GM19324 (cell line): ENCODE results near the gene C15orf39.

Experiments
- ATAC-seq: cut with Tn5 transposase; IDR thresholded peaks from one replicate; pipeline ENCODE4 v1.9.1; 2021; ENCODE audit warnings: mild to moderate bottlenecking, moderate library complexity; ENCODE audit not compliant: unreplicated experiment, low FRiP score

Gene C15orf39

DNA sequence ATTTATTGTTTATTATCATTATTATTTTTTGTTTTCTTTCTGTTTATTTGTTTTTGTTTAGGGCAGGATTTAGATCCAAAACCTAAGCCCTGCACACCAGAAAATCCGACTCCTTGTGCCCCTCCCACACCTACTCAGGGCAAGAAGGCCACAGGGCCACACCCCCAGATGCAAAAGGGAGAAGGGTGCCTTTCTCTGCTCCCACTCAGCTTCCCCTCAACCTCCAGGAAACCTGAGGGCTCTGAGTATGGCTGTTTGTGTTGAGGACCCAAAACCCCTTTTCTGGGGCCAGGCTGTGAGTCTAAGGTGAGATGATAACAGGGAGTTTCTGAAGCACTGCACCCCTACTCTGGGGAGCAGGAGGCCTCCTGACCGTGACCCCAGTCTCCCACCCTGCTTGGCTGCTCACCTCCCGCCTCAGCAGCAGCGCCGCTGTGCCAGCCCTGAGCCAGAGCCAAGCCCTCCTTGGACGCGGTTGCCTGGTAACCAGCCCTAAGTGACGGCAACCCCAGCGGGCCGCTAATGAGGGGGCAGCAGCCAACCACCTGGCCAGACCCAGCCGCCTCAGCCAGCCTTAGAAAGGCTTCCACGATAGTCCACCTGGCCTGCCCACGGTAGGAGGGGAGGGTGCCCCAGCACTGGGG, 6.4 kb upstream of the C15orf39 start:
- no peak for ATAC-seq

DNA sequence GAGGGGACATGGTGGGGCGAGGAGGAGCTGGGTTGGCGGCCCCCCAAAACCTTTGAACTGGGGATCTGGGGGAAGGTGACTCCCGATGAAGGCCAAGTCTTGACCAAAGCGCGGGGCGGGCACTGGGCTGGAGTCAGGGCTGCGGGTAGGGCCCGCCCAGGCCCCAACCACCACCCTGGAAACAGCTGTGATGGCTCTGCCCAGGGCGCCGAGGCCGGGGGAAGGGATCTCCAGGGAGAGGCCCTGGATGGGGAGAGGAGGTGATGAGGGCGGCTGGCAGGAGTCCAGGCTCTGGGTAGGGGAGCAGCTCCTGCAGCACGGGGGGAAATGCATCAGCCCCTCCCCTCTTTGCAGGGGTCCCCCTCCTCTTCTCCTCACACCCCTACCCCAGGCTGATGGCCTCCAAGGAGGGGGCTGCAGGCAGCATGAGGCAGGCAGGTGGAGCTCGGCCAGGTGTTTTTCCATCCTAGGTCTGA, 5.9 kb upstream of the C15orf39 start:
- ATAC-seq, result no peak

DNA sequence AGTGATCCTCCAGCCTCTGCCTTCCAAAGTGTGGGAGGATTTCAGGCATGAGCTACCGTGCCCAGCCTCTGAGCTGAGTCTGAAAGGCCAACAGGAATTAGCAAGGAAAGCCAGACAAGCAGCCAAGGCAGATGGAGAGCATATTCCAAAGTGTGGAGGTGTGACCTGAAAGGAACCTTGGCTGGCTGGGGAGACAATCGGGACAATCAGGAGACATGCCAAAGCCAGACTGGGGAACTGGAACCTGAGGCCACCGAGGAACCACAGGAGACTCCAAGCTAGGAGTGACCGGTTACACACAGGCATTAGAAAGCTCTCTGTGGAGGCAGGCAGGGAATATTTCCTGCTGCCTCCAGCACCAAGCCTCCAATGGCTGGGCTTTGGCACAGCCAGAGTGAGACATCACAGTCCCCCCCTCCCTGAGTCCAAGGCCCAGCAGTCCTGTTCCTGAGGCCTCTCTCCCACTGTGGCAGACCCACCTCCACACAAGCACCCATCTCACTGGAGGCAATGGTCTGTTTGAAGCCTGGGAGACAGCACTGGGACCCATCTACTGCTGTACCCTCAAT, 4.5 kb upstream of the C15orf39 start:
- ATAC-seq, result no peak

DNA sequence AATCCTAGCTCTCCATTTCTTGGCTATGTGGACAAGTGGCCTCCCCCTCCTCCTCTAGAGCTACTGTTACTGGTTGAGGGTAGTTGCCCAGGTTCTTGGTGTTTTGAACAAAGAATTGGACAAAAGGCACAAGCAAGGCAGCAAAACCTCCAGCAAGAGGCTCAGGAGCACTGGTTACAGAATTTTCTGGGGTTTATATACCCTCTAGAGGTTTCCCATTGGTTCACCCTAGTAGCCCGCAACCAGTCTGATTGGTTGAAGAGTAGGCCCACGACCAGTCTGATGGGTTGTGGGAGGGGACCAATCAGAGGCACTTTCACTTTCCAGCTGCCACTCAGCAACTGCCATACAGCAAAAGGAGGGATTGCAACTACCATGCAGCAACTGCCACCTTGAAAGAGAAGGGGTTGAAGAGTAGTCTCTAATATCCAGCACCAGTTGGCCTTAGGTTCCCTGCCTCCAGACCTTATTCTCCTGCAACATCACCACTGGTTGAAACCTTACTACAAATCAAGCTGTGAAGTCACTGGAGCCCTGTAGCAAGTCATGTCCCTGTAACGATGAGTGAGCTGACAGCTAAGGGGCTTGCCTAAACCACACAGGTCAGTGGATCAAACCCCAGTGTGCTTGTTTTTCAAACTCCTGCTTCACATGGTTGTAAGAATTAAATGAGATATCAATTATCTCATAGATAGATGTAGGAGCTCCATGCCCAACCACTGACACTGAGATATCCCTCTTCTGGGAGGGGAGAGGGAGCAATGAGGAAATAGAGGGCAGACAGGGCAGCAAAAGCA, 2.9 kb upstream of the C15orf39 start:
- ATAC-seq, result no peak

DNA sequence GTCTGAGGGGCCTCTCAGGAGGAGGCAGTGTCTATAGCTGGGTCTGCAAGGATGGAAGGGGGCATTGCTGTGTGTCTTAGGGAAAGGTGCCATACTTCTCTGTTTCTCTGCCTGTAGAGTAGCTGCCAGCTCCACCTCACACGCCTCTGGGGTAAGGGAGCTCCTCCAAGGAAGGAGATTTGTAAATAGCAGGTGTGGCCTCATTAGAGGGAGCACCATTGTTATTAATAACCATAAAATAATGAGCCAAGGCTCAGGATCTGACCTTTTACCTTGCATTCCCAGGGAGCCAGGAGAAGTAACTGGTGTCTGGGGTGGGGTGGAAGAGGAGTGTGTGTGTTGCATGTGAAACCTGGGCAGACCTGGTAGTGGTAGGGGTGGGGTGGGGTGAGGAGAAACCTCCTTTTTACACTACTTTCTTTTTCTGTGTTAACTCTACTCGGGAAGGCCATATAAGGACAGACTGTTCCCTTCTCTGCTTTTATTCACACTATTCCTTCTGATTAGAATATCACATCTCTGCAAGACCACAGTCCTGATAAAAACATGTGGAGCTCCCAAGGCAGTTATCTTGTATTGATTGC, 2.2 kb upstream of the C15orf39 start:
- no peak for ATAC-seq

DNA sequence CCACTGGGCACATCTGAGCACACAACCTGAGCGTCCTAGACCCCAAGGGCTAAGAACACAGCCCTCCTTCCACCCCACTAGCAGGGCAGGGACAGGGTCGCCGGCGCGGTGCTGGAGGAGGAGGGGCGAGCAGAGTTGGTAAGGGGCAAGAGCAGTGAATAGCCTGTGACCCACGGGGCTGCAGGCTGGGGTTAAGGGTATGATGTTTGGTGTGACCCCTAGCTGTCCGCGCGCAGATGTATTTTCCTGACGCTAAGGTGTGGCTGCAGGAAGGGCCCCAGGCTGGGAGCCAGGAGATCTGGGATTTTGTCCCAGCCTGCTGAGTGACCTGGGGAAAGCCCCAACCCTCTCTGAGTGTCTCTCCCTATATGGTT, 1.3 kb upstream of the C15orf39 start:
- no peak for ATAC-seq

DNA sequence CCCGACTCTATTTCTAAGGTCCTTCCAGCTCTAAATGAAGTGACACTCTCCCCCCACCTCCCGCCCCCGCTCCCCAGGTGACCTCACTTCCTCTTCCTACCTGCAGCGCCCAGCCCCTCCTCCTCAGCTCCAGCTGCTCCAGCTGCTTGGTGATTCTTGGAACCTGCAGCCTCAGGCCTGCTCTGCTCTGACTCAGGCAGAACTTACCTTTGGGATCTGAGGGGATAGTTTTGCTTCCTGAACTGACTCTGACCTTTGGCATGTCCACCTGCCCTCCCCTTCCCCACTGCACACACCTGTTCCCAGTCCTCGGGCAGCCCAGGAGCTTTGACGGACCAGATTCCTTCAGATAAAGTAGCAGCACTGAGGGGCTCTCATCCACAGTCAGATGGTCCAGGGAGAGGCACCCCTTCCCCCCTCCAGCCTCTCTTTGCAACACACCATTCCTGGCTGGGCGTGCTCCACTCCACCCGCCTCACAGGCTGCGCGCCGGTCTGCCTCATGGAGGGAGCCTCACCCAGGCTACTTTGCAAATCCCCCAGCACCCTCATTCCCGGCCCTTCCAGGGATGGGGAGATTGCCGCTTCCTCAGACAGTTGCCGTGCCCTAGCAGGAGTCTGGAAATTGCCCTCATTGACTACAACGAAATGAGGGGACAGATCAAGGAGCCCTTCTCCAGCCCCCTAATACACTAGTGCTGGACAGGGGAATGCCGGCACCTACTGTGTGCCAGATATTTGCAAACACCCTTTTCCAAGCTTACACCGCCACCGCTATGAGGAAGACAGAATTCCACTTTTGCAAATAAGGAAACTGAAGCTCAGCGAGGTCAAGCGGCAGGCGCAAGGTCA, 692 bp upstream of the C15orf39 start:
- no peak for ATAC-seq

DNA sequence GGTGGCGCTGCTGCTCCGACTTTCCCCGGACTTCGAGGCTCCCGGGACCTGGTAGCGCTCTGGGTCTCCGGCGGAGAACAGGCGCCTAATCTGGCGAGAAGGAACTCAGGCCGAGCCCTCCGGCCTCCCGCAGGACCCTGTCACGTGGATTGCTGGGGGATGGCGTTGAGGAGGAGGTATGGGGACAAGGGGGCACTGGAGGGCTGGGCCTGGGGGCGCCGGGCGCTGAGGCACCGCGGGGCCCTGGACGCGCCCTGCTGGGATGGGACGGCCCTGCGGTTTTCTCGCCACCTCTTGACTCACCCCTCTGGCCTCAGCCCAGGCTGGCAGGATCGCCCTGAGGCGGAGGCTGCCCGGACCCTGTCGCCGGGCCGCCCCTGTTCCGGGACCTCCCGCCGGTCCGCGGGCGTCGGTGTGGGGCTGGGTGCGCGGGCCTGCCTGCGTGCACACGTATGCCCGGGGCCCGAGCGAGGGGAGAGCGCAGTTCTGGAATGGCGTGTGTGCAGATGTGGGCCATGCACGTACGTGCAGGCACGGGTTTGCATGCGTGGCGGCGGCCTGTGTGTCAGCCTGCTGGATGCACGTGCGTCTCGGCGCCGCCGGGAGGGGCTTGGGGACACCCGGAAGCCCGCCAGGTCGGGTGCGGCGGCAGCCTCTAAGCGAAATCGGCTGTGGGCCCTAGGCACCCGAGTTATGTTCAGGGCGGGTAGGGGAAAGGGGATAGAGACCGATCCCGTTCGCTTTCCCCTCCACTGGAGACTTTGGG, 752 bp downstream of the C15orf39 start:
- peak; percentile 31 for ATAC-seq

DNA sequence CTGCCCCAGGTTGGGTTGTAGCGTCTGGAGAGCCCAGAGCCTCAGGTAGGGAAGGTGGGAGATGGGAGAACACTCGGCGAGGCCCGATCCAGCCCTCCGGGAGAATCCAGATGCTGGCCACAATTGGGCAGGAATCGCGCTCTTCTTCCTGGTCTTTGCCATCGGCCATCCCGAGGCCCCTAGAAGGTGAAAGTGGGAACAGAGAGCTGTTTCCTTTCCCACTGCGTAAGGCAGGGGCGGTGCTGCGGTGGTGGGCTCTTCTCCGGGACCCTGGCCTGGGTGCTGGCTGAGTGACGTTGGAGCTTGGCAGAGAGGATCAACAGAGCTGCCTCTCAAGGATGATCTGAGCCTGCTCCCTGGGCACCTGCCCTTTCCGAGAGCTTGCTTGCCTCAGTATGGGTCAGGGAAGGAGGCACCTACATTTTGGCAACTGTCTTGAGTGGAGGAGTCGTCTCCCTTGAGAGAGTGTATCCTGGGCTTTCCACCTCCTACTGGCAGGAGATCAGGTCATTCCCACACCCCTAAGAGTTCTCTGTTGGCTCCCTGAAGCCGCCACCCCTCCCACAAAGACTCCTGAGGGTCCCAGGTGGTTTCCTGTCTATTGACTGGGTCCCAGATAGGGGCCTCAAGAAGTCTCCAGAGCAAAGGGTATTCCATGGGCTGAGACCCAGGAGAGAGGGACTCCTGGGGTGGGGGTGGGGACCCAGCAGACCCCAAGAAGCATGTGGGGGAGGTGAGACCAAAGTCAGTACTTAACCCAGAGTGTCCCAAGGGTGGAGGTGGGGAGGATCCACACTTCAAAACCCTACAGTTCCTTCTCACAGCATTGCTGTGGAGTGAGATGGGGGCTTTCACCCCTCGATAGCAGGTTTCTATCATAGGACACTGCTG, 1.6 kb downstream of the C15orf39 start:
- no peak for ATAC-seq

DNA sequence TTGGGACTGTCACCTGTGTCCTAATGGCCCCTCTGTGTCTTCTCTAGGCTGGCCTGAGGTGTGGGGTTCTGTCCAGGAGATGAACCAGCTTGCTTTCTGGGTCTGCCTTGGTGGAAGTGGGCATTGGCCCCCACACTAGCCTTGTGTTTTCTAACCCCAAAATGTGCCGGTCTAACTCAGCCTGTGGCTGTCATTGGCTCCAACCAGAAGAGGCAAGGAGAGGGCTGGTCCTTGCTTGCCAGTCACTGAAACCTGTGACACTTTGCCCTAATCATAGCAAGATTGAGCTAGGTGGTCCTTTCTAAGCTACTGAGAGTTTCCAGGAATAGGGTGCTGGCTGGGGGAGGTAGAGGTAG, 2.2 kb downstream of the C15orf39 start:
- no peak for ATAC-seq

DNA sequence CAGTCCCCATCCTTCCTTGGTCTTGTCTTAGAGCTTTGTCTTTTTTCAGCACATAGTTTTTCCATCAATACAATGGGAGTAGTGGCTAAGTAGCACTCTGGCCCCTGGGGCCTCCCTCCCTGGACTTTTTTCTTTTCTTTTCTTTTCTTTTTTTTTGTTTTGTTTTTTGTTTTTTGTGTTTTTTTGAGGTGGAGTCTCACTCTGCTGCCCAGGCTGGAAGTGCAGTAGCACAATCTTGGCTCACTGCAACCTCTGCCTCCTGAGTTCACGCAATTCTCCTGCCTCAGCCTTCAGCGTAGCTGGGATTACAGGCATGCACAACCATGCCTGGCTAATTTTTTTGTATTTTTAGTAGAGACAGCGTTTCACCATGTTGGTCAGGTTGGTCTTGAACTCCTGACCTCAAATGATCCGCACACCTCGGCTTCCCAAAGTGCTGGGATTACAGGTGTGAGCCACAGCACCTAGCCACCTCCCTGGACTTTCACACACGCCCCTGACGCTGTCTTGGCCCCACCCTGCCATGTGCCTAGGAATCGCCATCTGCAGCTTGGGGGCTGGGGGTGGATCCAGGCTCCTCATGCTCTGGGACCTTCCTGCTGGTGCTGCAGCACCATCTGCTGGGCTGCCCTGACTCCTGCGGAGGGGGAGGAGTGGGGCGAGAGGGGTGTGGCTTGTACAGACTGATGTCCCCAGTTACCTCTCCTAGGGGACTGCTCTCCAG, 2.8 kb downstream of the C15orf39 start:
- ATAC-seq, result no peak

DNA sequence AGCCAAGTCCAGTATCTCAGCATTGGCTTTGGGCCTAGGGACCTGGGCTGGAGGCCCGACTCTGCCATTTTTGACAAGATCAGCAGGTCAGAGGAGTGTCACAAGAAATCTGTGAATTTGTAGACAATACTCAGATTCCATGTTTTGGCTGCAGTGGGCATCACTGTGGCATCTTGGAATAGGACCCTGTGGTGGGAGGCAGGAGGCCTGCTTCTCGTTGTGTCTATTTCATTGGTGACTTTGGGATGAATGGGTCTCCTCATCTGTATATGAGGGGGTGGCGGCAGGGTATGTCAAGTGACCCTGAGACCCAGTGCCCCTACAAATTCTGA, 3.3 kb downstream of the C15orf39 start:
- ATAC-seq, result no peak

DNA sequence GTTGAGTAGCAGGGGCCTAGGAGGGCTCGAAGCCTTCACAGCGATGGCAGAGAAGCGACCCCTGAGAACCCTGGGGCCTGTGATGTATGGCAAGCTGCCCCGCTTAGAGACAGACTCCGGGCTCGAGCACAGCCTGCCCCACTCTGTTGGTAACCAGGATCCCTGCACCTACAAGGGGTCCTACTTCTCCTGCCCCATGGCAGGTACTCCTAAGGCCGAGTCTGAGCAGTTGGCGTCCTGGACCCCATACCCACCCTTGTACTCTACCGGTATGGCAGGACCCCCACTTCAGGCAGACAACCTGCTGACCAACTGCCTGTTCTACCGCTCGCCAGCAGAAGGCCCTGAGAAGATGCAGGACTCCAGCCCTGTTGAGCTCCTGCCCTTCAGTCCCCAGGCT, 4.3 kb downstream of the C15orf39 start:
- no peak for ATAC-seq

DNA sequence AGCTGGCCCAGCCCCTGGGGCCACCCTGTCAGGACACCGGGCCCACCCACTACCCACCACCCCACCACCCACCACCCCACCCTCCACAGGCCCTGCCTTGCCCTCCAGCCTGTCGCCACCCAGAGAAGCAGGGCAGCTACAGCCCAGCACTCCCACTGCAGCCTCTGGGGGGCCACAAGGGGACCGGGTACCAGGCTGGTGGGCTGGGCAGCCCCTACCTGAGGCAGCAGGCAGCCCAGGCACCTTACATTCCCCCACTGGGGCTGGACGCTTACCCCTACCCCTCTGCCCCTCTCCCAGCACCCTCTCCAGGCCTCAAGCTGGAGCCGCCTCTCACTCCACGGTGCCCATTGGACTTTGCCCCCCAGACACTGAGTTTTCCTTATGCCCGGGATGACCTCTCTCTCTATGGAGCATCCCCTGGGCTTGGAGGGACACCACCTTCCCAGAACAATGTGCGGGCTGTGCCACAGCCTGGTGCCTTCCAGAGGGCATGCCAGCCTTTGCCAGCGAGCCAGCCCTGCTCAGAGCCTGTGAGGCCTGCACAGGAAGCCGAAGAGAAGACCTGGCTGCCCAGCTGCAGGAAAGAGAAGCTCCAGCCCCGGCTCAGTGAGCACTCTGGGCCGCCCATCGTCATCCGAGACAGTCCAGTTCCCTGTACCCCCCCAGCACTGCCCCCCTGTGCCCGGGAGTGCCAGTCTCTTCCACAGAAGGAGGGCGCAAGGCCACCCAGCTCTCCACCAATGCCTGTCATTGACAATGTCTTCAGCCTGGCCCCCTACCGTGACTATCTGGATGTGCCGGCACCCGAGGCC, 5.3 kb downstream of the C15orf39 start:
- no peak for ATAC-seq

DNA sequence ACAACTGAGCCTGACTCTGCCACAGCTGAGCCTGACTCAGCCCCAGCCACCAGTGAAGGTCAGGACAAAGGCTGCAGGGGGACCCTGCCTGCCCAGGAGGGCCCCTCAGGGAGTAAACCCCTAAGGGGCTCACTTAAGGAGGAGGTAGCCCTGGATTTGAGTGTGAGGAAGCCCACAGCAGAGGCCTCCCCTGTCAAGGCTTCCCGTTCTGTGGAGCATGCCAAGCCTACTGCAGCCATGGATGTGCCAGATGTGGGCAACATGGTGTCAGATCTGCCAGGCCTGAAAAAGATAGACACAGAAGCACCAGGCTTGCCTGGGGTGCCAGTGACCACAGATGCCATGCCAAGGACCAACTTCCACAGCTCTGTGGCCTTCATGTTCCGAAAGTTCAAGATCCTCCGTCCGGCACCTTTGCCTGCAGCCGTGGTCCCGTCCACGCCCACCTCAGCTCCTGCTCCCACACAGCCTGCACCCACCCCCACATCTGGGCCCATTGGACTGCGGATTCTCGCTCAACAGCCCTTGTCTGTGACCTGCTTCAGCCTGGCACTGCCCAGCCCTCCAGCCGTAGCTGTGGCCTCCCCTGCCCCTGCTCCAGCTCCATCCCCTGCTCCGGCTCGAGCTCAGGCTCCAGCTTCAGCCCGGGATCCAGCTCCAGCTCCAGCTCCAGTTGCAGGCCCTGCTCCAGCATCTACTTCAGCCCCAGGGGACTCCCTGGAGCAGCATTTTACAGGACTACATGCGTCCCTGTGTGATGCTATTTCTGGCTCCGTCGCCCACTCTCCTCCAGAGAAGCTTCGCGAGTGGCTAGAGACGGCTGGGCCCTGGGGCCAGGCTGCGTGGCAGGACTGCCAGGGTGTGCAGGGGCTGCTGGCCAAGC, 6.2 kb downstream of the C15orf39 start:
- ATAC-seq, result no peak

DNA sequence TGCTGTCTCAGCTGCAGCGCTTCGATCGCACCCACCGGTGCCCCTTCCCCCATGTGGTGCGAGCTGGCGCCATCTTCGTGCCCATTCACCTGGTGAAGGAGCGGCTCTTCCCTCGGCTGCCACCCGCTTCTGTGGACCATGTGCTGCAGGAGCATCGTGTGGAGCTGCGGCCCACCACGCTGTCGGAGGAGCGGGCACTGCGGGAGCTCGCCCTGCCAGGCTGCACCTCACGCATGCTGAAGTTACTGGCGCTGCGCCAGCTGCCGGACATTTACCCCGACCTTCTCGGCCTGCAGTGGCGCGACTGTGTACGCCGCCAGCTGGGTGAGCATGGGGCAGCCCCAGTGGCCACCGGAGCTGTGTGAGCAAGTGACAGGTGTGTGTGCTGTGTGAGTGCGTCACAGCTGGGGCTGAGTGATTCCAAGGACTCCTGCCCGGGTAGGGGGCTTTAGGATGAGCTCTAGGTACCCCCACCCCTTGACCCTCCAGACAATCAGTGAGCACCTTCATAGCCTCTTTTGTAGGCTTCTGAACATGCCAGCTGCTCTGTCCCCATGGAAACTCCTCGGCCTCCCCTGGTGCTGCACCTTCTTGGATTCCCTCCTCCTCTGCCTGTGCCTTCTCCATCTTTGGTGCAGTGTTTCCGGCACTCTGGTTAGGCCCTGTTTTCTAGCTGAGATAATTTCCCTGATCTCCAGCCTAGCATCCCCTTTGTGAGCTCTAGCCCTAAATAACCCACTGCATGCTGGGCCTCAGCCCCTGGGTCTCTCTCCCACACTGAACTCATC, 7.0 kb downstream of the C15orf39 start:
- no peak for ATAC-seq
